ENCODE measurements around the gene COX20. TPM values are rescaled to one million over a fixed set of nuclear protein-coding genes. Genes with fewer than 3 reads are reported as not detected.

COX20 gene
- total and polyA plus RNA-seq, 10 of the 15 experiments (the other 5 are each of a cell fraction or from before 2014, with no cell fraction given) = 22.8 to 112 (median 52.7) TPM

- TF ChIP-seq, protein P1, sequence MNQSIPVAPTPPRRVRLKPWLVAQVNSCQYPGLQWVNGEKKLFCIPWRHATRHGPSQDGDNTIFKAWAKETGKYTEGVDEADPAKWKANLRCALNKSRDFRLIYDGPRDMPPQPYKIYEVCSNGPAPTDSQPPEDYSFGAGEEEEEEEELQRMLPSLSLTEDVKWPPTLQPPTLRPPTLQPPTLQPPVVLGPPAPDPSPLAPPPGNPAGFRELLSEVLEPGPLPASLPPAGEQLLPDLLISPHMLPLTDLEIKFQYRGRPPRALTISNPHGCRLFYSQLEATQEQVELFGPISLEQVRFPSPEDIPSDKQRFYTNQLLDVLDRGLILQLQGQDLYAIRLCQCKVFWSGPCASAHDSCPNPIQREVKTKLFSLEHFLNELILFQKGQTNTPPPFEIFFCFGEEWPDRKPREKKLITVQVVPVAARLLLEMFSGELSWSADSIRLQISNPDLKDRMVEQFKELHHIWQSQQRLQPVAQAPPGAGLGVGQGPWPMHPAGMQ (IDR thresholded peaks at IDR 0.05; ENCODE audit: borderline replicate concordance) = no peak
- TF ChIP-seq RELB (IDR thresholded peaks at IDR 0.05; ENCODE audit: low read depth) (peak; percentile 64), CBX5 (IDR thresholded peaks at IDR 0.05; ENCODE audit: low read depth) (no peak), LARP7 (IDR thresholded peaks at IDR 0.05) (0 out of 2 replicates have a peak, but pooled peaks have one; percentile 24), E2F8 (IDR thresholded peaks at IDR 0.05; ENCODE audit: low read depth, partially characterized antibody) (peak; percentile 30), SUPT20H (IDR thresholded peaks at IDR 0.05; ENCODE audit: borderline replicate concordance, control insufficient read depth, low read depth, low read length) (no peak), CHD1 (IDR thresholded peaks at IDR 0.05; ENCODE audit: low read depth, low read length) (no peak), HDGF (IDR thresholded peaks at IDR 0.05) (0 out of 2 replicates have a peak, but pooled peaks have one; percentile 9), MLLT1 (IDR thresholded peaks at IDR 0.05) (peak; percentile 24; the same call in 1 of the 2 replicates), PML (IDR thresholded peaks at IDR 0.05; ENCODE audit: low read length) (peak; percentile 66; the same call in 1 of the 2 replicates), NR2F1 (conservative IDR thresholded peaks at IDR 0.05) (peak; percentile 2; the same call in 1 of the 2 replicates)
- TF ChIP-seq, protein P2, sequence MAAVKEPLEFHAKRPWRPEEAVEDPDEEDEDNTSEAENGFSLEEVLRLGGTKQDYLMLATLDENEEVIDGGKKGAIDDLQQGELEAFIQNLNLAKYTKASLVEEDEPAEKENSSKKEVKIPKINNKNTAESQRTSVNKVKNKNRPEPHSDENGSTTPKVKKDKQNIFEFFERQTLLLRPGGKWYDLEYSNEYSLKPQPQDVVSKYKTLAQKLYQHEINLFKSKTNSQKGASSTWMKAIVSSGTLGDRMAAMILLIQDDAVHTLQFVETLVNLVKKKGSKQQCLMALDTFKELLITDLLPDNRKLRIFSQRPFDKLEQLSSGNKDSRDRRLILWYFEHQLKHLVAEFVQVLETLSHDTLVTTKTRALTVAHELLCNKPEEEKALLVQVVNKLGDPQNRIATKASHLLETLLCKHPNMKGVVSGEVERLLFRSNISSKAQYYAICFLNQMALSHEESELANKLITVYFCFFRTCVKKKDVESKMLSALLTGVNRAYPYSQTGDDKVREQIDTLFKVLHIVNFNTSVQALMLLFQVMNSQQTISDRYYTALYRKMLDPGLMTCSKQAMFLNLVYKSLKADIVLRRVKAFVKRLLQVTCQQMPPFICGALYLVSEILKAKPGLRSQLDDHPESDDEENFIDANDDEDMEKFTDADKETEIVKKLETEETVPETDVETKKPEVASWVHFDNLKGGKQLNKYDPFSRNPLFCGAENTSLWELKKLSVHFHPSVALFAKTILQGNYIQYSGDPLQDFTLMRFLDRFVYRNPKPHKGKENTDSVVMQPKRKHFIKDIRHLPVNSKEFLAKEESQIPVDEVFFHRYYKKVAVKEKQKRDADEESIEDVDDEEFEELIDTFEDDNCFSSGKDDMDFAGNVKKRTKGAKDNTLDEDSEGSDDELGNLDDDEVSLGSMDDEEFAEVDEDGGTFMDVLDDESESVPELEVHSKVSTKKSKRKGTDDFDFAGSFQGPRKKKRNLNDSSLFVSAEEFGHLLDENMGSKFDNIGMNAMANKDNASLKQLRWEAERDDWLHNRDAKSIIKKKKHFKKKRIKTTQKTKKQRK (IDR thresholded peaks at IDR 0.05; ENCODE audit: low read depth, low read length) = no peak
- TF ChIP-seq, protein P3, sequence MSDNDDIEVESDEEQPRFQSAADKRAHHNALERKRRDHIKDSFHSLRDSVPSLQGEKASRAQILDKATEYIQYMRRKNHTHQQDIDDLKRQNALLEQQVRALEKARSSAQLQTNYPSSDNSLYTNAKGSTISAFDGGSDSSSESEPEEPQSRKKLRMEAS (IDR thresholded peaks at IDR 0.05; ENCODE audit: low read depth, low read length) = peak; percentile 29; the same call in 1 of the 2 replicates
- TF ChIP-seq, protein P4, sequence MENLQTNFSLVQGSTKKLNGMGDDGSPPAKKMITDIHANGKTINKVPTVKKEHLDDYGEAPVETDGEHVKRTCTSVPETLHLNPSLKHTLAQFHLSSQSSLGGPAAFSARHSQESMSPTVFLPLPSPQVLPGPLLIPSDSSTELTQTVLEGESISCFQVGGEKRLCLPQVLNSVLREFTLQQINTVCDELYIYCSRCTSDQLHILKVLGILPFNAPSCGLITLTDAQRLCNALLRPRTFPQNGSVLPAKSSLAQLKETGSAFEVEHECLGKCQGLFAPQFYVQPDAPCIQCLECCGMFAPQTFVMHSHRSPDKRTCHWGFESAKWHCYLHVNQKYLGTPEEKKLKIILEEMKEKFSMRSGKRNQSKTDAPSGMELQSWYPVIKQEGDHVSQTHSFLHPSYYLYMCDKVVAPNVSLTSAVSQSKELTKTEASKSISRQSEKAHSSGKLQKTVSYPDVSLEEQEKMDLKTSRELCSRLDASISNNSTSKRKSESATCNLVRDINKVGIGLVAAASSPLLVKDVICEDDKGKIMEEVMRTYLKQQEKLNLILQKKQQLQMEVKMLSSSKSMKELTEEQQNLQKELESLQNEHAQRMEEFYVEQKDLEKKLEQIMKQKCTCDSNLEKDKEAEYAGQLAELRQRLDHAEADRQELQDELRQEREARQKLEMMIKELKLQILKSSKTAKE (IDR thresholded peaks at IDR 0.05; ENCODE audit: low read depth, poor library complexity, severe bottlenecking) = peak; percentile 30
Observed at GRCh38 chr1:244835276-244836134, at the start of gene COX20 (continued).
